NCI-H1436 treated with DMSO at 0.1 percent for 48 hours (cell line): ENCODE results near the gene KIAA0930.

Experiments
- DNase-seq: peaks from one replicate; lab custom pipeline; 2025; lab: John Stamatoyannopoulos, UW

Gene KIAA0930

GRCh38 chr22:45216133-45217003 lies 24.3 kb downstream of the KIAA0930 start:
- no peak for DNase-seq

GRCh38 chr22:45212992-45213751 lies 27.5 kb downstream of the KIAA0930 start:
- no peak for DNase-seq

- DNase-seq: no peak
These were observed 28.4 kb downstream of the KIAA0930 start for GRCh38 chr22:45212306-45212709.

- DNase-seq: no peak
These were observed 28.8 kb downstream of the KIAA0930 start for GRCh38 chr22:45211848-45212247.

- DNase-seq: no peak
These were observed 29.3 kb downstream of the KIAA0930 start for GRCh38 chr22:45211435-45211834.

- DNase-seq: no peak
These were observed 29.7 kb downstream of the KIAA0930 start for GRCh38 chr22:45210991-45211390.

GRCh38 chr22:45210577-45210976 lies 30.1 kb downstream of the KIAA0930 start:
- DNase-seq: no peak

GRCh38 chr22:45210174-45210573 lies 30.5 kb downstream of the KIAA0930 start:
- no peak for DNase-seq

GRCh38 chr22:45208993-45209838 lies 31.5 kb downstream of the KIAA0930 start:
- no peak for DNase-seq

- no peak for DNase-seq
These were observed 32.0 kb downstream of the KIAA0930 start for GRCh38 chr22:45208696-45208992.

GRCh38 chr22:45207981-45208664 lies 32.6 kb downstream of the KIAA0930 start:
- no peak for DNase-seq

GRCh38 chr22:45207533-45207932 lies 33.2 kb downstream of the KIAA0930 start:
- no peak for DNase-seq

- DNase-seq: no peak
These were observed 34.5 kb downstream of the KIAA0930 start for GRCh38 chr22:45206233-45206632.

- no peak for DNase-seq
These were observed 35.3 kb downstream of the KIAA0930 start for GRCh38 chr22:45205276-45205925.

- DNase-seq: no peak
These were observed 35.9 kb downstream of the KIAA0930 start for GRCh38 chr22:45204819-45205218.

- DNase-seq: no peak
These were observed 36.5 kb downstream of the KIAA0930 start for GRCh38 chr22:45204241-45204640.

GRCh38 chr22:45203150-45203951 lies 37.3 kb downstream of the KIAA0930 start:
- no peak for DNase-seq

- no peak for DNase-seq
These were observed 38.2 kb downstream of the KIAA0930 start for GRCh38 chr22:45202333-45203149.

- no peak for DNase-seq
These were observed 38.9 kb downstream of the KIAA0930 start for GRCh38 chr22:45201678-45202332.
